ENCODE measurements around the gene ZNF500.

- TF ChIP-seq GATA2 (IDR thresholded peaks at IDR 0.05; ENCODE audit: low read depth, low read length) (no peak), GATA3 (IDR thresholded peaks at IDR 0.05; ENCODE audit: low read depth, low read length) (no peak)
Measured at GRCh38 chr16:4783251-4783950, 16.4 kb upstream of the ZNF500 start.
